Activated B cell treated with CpG ODN at 0.5 μM for 24 hours (primary cell): Measurements from ENCODE around the gene INA. TPM values are rescaled to one million over a fixed set of nuclear protein-coding genes. Genes with fewer than 3 reads are reported as not detected.
"Not testable (repeated sequence)": the region's sequence is repeated elsewhere in the genome, so short reads cannot be mapped to it uniquely, and the experiment has no call there.

Experiments used
- ATAC-seq: fragments of 200-7000 bp; cut with Tn5 transposase; one replicate; pipeline ENCODE4 v1.10.0; 2021; ENCODE audit warnings: low read depth, mild to moderate bottlenecking, moderate library complexity
- CTCF ChIA-PET: fragments of 350-600 bp; sonication (Branson Sonifier 250); formaldehyde crosslinking; loops from one replicate; lab custom pipeline; 2021; ENCODE audit warnings: antibody characterized with exemption; lab: Charles Lee
- POLR2A ChIA-PET: fragments of 350-600 bp; sonication (Branson Sonifier 250); formaldehyde crosslinking; loops from one replicate; lab custom pipeline; 2021; ENCODE audit warnings: antibody characterized with exemption; lab: Charles Lee
- DNase-seq: peaks from one replicate; pipeline ENCODE4 v3.0.0; 2022
- H3K27ac Mint-ChIP-seq: one replicate; pipeline ENCODE4 v1.8.0; 2020; ENCODE audit warnings: mixed read lengths
- H3K27me3 Mint-ChIP-seq: one replicate; pipeline ENCODE4 v1.8.0; 2021; ENCODE audit warnings: mixed read lengths
- H3K36me3 Mint-ChIP-seq: one replicate; pipeline ENCODE4 v1.8.0; 2021; ENCODE audit warnings: low read depth, mixed read lengths
- H3K4me1 Mint-ChIP-seq: one replicate; pipeline ENCODE4 v1.8.0; 2021; ENCODE audit warnings: mixed read lengths
- H3K4me3 Mint-ChIP-seq: one replicate; pipeline ENCODE4 v1.8.0; 2020; ENCODE audit warnings: mild to moderate bottlenecking, mixed read lengths
- H3K9me3 Mint-ChIP-seq: one replicate; pipeline ENCODE4 v1.8.0; 2020; ENCODE audit warnings: mixed read lengths
- intact Hi-C: fragments of 100-400 bp; cut with micrococcal nuclease; formaldehyde crosslinking; loops from one replicate; pipeline ENCODE4 v1.15.1; 2024
- total RNA-seq: library from RNA; stranded (reverse); gene quantifications from 2 replicates; pipeline ENCODE4 v1.2.3, GENCODE V29; 2022
- TF ChIP-seq, protein P1 (sequence below): fragments of 200-600 bp; IDR thresholded peaks from one replicate; pipeline ENCODE4 v1.8.0; 2022; ENCODE audit warnings: antibody characterized with exemption, mild to moderate bottlenecking

The INA gene
- total RNA-seq, 1 donor from 2014 or later, result not detected

DNA sequence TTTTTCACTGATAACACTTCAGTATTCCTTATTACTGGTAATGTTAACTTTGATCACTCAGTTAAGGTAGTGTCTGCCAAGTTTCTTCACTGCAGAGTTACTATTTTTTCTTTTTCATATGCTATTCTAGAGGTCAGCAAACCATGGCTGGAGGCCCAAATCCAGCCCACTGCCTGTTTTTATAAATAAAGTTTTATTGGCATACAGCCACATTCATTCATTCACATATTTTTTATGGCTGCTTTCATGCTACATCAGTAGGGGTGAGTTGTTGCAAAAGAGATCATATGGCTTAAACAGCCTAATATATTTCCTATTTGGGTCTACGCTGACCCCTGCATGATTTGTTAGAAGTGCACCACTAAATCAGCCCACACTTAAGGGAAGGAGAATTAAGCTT, 20.3 kb upstream of the INA start:
- Mint-ChIP-seq H3K27ac (no peak overlapping the region), H3K9me3 (peaks cover 12% of the 10 kb centered on the region), H3K36me3 (peaks cover 6% of the 10 kb centered on the region), H3K4me3 (no peak overlapping the region), H3K27me3 (peaks cover 11% of the 10 kb centered on the region), H3K4me1 (no peaks in the 10 kb centered on the region)
- CTCF ChIA-PET, result no interaction called here
- POLR2A ChIA-PET, result no interaction called here
- TF ChIP-seq, protein P1, sequence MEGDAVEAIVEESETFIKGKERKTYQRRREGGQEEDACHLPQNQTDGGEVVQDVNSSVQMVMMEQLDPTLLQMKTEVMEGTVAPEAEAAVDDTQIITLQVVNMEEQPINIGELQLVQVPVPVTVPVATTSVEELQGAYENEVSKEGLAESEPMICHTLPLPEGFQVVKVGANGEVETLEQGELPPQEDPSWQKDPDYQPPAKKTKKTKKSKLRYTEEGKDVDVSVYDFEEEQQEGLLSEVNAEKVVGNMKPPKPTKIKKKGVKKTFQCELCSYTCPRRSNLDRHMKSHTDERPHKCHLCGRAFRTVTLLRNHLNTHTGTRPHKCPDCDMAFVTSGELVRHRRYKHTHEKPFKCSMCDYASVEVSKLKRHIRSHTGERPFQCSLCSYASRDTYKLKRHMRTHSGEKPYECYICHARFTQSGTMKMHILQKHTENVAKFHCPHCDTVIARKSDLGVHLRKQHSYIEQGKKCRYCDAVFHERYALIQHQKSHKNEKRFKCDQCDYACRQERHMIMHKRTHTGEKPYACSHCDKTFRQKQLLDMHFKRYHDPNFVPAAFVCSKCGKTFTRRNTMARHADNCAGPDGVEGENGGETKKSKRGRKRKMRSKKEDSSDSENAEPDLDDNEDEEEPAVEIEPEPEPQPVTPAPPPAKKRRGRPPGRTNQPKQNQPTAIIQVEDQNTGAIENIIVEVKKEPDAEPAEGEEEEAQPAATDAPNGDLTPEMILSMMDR, result no peak
- ATAC-seq, result no peak
- intact Hi-C loops, result no loop called here
- no peak for DNase-seq

DNA sequence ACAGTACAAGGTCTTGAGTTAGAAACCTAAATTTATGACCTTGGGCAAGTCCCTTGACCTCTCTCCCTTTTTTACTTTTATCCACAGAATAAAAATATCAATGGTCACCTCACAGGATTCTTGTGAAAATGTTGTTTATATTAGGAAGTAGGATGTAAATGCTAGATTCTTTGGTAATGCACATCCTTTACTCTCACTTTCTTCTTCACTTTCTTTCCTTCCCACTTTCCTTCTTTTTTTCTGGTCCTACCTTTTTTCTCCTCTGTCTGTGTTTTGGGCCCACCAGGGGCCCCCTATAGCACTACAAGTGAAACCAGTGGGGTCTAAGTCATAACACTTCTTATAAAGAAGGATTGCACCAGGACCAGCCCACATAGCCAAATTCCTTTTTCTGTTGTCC, 19.1 kb upstream of the INA start:
- Mint-ChIP-seq H3K36me3 (peaks cover 6% of the 10 kb centered on the region), H3K9me3 (peaks cover 12% of the 10 kb centered on the region), H3K4me3 (no peak overlapping the region), H3K4me1 (no peaks in the 10 kb centered on the region), H3K27me3 (peaks cover 12% of the 10 kb centered on the region), H3K27ac (no peak overlapping the region)
- POLR2A ChIA-PET, result no interaction called here
- TF ChIP-seq, protein P1, result no peak
- ATAC-seq (no peak), DNase-seq (no peak)
- intact Hi-C loops, result no loop called here
- CTCF ChIA-PET, result no interaction called here

DNA sequence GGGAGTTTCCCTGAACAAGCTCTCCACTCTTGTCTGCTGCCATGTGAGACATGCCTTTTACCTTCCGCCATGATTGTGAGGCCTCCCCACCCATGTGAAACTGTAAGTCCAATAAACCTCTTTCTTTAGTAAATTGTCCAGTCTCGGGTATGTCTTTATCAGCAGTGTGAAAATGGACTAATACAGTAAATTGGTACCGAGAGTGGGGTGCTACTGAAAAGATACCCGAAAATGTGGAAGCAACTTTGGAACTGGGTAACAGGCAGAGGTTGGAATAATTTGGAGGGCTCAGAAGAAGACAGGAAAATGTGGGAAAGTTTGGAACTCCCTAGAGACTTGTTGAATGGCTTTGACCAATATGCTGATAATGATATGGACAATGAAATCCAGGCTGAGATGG, 18.0 kb upstream of the INA start:
- intact Hi-C loops, H3K4me3 Mint-ChIP-seq, H3K4me1 Mint-ChIP-seq, POLR2A ChIA-PET, H3K27ac Mint-ChIP-seq, H3K36me3 Mint-ChIP-seq, CTCF ChIA-PET, ATAC-seq, DNase-seq: not testable (repeated sequence)
- peaks cover 12% of the 10 kb centered on the region for H3K9me3 Mint-ChIP-seq
- H3K27me3 Mint-ChIP-seq, result peaks cover 19% of the 10 kb centered on the region

DNA sequence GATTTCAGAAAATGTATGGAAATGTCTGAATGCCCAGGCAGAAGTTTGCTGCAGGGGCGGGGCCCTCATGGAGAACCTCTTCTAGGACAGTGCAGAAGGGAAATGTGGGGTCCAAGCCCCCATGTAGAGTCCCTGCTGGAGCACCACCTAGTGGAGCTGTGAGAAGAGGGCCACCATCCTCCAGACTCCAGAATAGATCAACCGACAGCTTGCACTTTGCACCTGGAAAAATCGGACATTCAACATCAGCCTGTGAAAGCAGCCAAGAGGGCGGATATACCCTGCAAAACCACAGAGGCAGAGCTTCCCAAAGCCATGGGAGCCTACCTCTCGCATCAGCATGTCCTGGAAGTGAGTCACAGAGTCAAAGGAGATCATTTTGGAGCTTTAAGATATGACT, 16.9 kb upstream of the INA start:
- ATAC-seq (no peak), DNase-seq (no peak)
- H3K27me3 Mint-ChIP-seq, result peaks cover 21% of the 10 kb centered on the region
- TF ChIP-seq, protein P1, result no peak
- peaks cover 12% of the 10 kb centered on the region for H3K9me3 Mint-ChIP-seq
- H3K4me3 Mint-ChIP-seq, result no peak overlapping the region
- no peaks in the 10 kb centered on the region for H3K4me1 Mint-ChIP-seq
- intact Hi-C loops, result no loop called here
- no peak overlapping the region for H3K27ac Mint-ChIP-seq
- ChIA-PET POLR2A (no interaction called here), CTCF (no interaction called here)
- peaks cover 6% of the 10 kb centered on the region for H3K36me3 Mint-ChIP-seq

DNA sequence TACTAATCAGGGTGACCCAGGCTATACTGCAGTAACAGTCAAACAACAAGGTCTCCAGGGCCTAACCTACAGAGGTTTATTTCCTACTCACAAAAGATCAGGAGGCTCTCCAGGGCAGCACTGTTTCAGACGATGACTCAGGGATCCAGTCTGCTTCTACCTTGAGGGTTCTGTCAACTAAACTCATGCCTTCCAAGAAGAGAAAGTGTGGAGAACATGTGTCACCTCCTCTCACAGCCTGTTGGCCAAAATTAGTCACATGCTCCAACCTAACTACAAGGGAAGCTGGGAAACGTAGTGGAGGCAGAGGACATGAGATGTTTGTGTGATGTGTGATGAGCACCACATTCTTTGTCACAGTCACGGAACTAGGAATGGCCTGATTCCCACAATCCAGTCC, 14.7 kb upstream of the INA start:
- peaks cover 6% of the 10 kb centered on the region for H3K36me3 Mint-ChIP-seq
- DNase-seq (no peak), ATAC-seq (no peak)
- intact Hi-C loops, result no loop called here
- no peak overlapping the region for H3K27ac Mint-ChIP-seq
- TF ChIP-seq, protein P1, result no peak
- no peaks in the 10 kb centered on the region for H3K4me1 Mint-ChIP-seq
- ChIA-PET CTCF (no interaction called here), POLR2A (no interaction called here)
- peaks cover 12% of the 10 kb centered on the region for H3K9me3 Mint-ChIP-seq
- no peak overlapping the region for H3K4me3 Mint-ChIP-seq
- peaks cover 25% of the 10 kb centered on the region for H3K27me3 Mint-ChIP-seq

DNA sequence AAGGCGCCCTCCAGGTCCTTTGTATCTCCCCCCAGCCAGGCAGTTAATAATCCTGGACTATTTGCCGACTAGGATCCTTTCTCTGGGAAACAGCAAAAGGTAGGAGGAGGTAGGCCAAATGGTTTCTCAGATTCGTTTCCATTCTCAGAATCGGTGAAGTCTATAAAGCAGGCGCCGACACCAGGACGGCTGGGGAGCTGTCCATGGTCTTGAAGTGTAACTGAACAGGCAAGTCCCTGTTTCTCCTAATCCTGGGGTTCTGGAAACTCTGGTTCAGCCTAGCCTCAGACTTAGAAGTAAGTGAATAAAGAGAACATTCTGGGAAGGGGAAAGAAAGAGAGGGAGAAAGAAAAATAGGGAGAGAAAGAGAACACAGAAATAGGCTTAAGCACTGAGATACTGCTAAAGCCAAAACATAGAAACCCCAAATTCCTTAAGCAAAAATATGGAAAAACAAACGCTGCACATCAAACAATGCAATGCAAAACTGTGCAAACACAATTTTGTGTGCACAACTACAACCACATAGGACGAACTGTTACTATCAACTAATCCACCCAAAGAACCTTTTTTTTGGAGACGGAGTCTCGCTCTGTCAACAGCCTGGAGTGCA, 11.1 kb upstream of the INA start:
- DNase-seq (no peak), ATAC-seq (no peak)
- intact Hi-C loops, result no loop called here
- Mint-ChIP-seq H3K4me3 (no peak overlapping the region), H3K36me3 (no peaks in the 10 kb centered on the region), H3K9me3 (peaks cover 2% of the 10 kb centered on the region), H3K4me1 (no peaks in the 10 kb centered on the region), H3K27ac (no peak overlapping the region), H3K27me3 (peaks cover 23% of the 10 kb centered on the region)
- TF ChIP-seq, protein P1, result no peak
- CTCF ChIA-PET, result no interaction called here
- POLR2A ChIA-PET, result no interaction called here
